HG03521 (cell line): ENCODE measurements around the gene SHROOM3.

ENCODE experiments used
- ATAC-seq: cut with Tn5 transposase; IDR thresholded peaks from one replicate; pipeline ENCODE4 v1.9.1; 2021; ENCODE audit warnings: mild to moderate bottlenecking, moderate library complexity; ENCODE audit not compliant: unreplicated experiment

Gene SHROOM3

DNA sequence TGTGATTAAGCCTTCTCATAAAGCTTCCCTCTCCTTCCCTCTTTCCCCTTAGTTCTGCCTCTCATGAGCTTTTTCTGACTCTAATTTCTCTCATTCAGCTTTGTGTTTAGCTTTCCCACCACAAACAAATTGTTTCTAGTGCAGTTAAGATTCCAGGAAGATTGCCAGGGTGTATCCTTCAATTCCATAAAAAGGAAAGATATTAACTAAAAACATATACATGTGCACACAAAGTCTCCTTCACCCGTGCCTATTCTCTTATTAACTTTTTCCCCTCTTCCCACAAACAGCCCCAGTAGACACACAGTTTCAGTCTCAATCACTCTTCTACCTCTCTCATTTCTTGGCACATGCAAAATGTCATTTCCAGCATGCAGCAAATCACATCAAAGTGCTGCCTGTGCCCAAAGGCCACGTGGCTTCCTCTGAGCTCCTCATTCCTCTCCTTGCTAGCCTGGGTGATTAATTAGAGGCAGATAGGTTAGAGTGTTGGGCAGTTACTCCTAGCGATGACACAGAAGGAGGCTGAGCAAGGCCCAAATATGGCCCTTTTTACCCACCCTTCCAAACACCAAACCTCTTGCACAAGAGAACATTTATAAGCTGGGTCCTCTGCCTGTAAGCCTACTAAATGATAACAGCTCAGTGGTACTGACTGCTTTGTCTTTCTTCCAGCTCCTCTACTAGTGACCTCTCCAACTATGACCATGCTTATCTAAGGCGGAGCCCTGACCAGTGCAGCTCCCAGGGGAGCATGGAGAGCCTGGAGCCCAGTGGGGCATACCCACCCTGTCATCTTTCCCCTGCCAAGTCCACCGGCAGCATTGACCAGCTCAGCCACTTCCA is 303.3 kb downstream of the SHROOM3 start:
- no peak for ATAC-seq

GRCh38 chr4:76740192-76740591 is 305.2 kb downstream of the SHROOM3 start:
- ATAC-seq: no peak

DNA sequence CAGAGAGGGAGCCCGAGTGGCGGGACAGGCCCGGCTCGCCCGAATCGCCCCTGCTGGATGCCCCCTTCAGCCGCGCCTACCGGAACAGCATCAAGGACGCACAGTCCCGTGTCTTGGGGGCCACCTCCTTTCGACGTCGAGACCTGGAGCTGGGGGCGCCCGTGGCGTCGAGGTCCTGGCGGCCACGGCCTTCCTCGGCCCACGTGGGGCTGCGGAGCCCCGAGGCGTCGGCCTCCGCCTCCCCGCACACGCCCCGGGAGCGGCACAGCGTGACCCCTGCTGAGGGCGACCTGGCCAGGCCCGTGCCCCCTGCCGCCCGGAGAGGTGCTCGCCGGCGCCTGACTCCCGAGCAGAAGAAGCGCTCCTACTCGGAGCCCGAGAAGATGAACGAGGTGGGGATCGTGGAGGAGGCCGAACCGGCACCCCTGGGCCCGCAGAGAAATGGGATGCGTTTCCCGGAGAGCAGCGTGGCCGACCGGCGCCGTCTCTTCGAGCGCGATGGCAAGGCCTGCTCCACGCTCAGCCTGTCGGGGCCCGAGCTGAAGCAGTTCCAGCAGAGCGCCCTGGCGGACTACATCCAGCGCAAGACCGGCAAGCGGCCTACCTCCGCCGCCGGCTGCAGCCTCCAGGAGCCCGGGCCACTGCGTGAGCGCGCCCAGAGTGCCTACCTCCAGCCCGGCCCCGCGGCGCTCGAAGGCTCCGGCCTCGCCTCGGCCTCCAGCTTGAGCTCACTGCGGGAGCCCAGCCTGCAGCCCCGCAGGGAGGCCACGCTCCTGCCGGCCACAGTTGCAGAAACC is 306.0 kb downstream of the SHROOM3 start:
- ATAC-seq: no peak

GRCh38 chr4:76741663-76742020 is 306.6 kb downstream of the SHROOM3 start:
- ATAC-seq: no peak

DNA sequence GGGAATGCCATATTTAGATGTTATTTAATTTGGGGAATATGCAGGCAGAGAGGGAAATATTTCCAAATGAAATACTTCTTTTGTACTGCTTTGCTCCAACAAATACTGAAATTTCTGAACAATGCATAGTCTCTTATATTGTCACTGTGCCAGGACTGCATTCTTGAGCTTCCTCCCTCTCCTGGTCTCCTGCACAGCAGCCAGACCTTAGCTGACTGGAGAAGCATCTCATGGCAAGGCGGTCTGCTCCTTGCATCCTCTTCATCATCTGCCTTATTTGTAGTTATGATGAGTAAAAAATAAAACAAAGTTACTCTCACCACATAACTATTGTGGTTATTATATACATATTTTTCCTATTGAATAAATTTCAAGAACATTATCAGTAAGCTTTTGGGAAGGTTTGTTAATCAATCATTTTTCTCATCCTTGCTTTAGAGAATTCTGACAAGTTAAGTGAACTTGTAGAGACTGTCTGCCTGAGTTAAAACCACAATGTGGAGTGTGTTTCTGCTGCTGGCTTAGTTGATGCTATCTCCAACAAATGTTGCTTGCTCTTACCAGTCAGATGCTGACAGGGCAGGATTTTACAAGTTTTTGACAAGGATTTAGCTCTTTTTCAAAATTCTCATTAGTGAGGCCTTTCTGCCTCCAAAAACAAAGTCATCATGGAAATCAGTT is 309.4 kb downstream of the SHROOM3 start:
- ATAC-seq: no peak

- no peak for ATAC-seq
These were observed 310.2 kb downstream of the SHROOM3 start for GRCh38 chr4:76745240-76745639.

DNA sequence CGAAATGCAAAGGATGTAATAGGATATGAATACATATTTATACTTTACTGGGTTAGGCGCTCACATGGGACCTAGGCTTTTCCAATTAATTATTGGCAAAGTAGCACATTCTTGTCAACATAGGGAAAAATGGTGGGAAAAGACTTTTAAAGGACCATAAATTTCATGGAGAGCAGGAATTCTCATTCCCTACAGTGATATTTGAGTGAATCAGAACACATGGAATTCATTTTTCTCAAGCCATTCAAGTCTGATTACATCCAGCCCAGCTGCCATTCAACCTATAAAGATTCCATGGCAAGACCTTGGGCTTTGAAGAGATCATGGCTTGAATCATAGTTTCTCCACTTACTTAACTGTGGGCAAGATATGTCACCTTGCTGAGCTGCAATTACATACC is 312.5 kb downstream of the SHROOM3 start:
- ATAC-seq: no peak

GRCh38 chr4:76748649-76749048 is 313.6 kb downstream of the SHROOM3 start:
- no peak for ATAC-seq

DNA sequence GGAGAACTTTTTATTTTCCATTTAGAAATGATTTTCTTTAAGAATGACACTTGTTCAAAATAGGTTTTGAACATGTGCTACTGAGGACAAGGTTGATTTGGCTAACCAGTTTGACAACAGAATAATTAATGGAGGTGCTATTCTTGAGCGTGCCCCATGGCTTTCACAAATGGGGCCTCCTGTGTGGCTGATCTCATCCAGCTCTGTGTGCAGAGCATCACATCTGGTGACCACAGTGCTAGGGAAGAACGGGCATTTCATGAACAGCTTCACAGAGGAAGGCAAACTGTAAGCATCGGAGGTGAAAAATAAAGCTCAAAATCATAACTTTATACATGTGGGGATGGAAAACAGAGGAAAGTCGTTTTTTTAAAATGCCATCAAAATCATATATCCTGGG is 314.3 kb downstream of the SHROOM3 start:
- no peak for ATAC-seq

- ATAC-seq: no peak
These were observed 315.7 kb downstream of the SHROOM3 start for GRCh38 chr4:76750716-76751115.

DNA sequence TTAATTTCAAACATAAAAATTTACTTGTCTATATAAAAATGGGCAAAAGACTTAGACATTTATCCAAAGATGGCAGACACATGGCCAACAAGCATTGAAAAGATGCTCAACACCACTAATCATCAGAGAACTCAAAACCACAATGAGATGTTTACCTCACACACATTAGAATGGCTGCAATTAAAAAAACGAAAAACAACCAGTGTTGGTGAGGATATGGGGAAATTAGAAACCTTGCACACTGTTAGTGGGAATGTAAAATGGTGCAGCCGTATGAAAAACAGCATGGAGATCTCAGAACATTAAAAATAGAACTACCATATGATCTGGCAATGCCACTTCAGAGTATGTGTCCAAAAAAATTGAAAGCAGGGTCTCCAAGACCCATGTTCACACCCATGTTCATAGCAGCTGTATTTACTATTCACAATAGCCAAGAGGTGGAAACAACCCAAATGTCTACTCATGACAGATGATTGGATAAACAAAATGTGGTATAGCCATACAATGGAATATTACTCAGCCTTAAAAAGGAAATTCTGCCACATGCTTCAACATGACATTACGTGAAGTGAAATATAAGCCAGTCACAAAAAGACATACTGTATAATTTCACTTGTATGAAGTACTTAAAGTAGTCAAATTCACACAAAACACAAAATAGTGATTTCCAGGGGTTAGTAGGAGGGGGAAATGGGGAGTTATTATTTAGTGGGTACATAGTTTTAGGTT is 316.7 kb downstream of the SHROOM3 start:
- no peak for ATAC-seq

DNA sequence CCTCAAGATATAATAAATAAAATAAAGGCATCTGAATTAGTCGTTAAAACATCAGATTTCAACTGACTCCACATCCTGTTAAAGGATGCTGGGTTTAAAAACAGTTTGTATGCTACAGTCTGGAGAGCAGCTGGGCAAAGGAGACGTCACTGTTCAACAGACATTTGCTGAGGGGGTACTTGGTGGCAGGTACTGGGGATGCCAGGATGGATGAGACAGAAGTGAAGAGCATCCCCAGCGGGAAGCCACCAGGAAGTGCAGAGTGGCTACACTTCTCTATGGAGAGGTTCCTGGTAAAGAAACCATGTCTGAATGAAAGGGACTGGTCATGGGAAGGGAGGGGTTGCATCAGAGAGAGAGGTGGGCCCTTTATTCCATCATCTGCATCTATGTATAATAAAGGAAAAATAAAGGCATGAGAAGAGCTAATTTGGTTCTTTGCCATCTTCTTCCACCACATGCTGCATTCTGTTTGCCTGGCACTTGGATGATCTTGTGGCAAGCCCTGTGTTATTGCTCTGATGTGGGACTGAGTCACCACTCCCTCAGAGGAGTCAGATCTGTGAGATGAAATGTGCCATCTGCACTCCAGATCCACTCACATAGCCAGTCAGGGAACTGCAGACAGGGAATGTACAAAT is 318.0 kb downstream of the SHROOM3 start:
- ATAC-seq: no peak

- no peak for ATAC-seq
These were observed 318.8 kb downstream of the SHROOM3 start for GRCh38 chr4:76753814-76754213.

GRCh38 chr4:76754439-76754838 is 319.4 kb downstream of the SHROOM3 start:
- ATAC-seq: no peak

DNA sequence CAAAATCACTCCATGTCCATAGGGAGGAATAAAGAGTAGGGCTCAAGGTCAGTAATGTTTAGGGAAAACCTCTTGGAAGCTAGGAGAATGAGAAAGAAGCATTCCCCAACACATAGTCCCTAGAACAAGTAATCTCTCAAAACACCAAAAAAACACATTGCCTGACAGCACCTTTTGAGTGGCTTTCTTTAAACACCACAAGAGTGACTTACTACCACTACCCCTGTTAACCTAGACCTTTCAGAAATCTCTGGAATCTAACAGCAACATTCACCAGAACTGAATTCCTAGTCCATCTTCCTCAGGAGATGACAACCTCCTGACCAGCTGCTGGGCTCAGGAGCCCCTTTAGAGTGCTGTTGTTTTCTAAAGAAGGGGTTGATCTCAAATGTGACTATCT is 320.7 kb downstream of the SHROOM3 start:
- no peak for ATAC-seq

DNA sequence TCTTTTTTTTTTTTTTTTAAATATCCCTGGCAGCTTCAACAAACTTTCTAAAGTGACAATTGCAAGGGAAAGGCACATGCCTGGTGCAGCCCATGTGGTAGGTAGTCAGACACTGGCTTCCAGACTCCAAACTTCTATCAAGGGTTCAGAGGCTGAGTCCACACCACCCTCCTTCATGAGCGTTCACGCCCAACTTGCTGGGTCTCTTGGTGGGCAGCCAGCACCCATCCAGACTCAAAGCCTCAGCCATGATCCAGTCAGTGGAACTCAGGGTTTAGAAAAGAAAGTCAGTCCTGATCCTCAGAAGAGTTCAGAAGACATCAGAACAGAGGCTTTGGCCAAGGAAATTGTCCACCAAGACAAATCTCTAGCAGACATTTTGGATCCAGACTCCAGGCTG is 321.4 kb downstream of the SHROOM3 start:
- no peak for ATAC-seq

- no peak for ATAC-seq
These were observed 322.4 kb downstream of the SHROOM3 start for GRCh38 chr4:76757418-76757939.

DNA sequence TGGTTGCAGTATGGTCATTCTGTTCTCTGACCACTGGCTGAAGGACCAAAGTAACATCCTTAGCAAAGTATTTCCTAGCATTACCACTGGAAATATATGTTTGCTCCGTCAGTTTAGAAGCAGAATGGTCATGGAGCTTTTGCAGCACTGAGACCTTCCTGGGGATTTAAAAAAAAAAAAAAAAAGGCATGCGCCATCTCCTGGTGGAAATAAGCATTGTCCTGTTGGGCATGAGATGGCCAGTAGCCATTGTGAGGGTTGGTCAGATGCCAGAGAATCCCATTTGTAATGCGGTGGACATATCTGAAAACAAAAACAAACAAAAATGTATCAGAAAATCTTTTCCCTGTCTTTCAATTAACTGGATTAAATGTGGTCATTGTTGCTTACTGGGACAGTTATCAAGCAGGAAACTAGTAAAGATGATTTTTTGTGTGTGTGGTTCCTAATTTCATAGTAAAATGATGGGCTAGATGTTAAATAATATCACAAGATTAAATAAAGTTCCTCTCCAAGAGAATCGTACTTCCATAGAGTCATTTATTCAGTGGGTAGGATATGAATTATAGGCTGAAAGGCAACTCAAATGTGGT is 323.4 kb downstream of the SHROOM3 start:
- no peak for ATAC-seq

- ATAC-seq: peak; percentile 51
These were observed 324.0 kb downstream of the SHROOM3 start for GRCh38 chr4:76758996-76759395.

DNA sequence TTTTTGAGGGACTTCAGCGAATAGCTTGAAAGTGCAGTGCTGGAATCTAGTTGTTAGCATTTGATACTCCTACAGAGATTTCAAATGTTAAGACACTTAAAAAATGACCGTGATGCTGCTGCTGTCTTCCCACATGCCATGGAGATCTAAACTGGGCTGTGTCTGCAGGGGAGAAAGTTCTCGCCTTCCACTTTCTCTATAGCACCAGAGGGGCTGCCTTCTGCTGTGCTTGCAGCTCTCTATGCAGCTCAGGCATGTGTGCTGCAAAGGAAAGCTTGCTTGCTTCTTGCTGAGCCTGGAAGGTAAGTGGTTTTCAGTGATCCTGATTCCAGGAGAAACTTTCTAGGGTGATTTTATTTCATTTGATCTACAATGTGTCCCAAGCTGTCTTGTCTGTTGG is 325.2 kb downstream of the SHROOM3 start:
- no peak for ATAC-seq
